H1 (cell line): Measurements from ENCODE around the gene RTN4RL1. TPM values are rescaled to one million over a fixed set of nuclear protein-coding genes. Genes with fewer than 3 reads are reported as not detected.

ENCODE experiments used
- CTCF ChIA-PET: fragments of 300-600 bp; sonication (Branson Sonifier 250); formaldehyde crosslinking; loops from one replicate; lab custom pipeline; 2021; ENCODE audit not compliant: partially characterized antibody; lab: Charles Lee
- POLR2A ChIA-PET: fragments of 300-600 bp; sonication (Branson Sonifier 250); formaldehyde crosslinking; loops from one replicate; lab custom pipeline; 2021; ENCODE audit warnings: inconsistent platforms; ENCODE audit not compliant: partially characterized antibody; lab: Charles Lee
- DNase-seq, 2 experiments: peaks; one replicate each; pipeline versions ENCODE4 v3.0.0 to v3.0.0-alpha.2; 2010 to 2022; ENCODE audit warnings: low spot score in 2 of 2, low read depth in 1 of 2, mixed read lengths in 1 of 2
- FAIRE-seq: peaks from 2 replicates; lab custom pipeline; 2011; peaks lifted over from hg19 to GRCh38; lab: Jason Lieb, UNC
- H2AFZ ChIP-seq: 2 replicates; pipeline ENCODE4 v1.8.1; 2012; ENCODE audit warnings: low read length, inconsistent platforms
- H2AK5ac ChIP-seq: 2 replicates; pipeline ENCODE4 v1.6.1; 2013; ENCODE audit warnings: low read depth, low read length
- H2BK120ac ChIP-seq: replicated peaks from 2 replicates; pipeline ENCODE3; 2013; ENCODE audit warnings: low read depth, low read length, inconsistent platforms
- H2BK12ac ChIP-seq: 2 replicates; pipeline ENCODE4 v1.6.1; 2013; ENCODE audit warnings: low read depth, low read length
- H2BK15ac ChIP-seq: 2 replicates; pipeline ENCODE4 v1.6.1; 2013; ENCODE audit warnings: low read length
- H2BK20ac ChIP-seq: 2 replicates; pipeline ENCODE4 v1.6.1; 2013; ENCODE audit warnings: low read length
- H2BK5ac ChIP-seq: 2 replicates; pipeline ENCODE4 v1.6.1; 2013; ENCODE audit warnings: low read depth, low read length
- H3K14ac ChIP-seq: 2 replicates; pipeline ENCODE4 v1.6.1; 2013; ENCODE audit warnings: inconsistent platforms; ENCODE audit not compliant: insufficient read length
- H3K18ac ChIP-seq: 2 replicates; pipeline ENCODE4 v1.6.1; 2013; ENCODE audit warnings: low read length; ENCODE audit errors: extremely low read depth
- H3K23ac ChIP-seq: 2 replicates; pipeline ENCODE4 v1.6.1; 2013; ENCODE audit warnings: inconsistent platforms; ENCODE audit not compliant: insufficient read length
- H3K23me2 ChIP-seq: 2 replicates; pipeline ENCODE4 v1.6.1; 2013; ENCODE audit warnings: low read depth, low read length
- H3K27ac ChIP-seq: 2 replicates; pipeline ENCODE4 v1.6.1; 2011; ENCODE audit warnings: low read depth, low read length, inconsistent platforms
- H3K27me3 ChIP-seq, 4 experiments: replicated peaks in 1 of 4; 1 replicate in 1 of 4; 2 replicates in 3 of 4; pipeline versions ENCODE4 v1.6.1 to v1.8.1; 2011 to 2013; ENCODE audit warnings: low read length in 3 of 4, mild to moderate bottlenecking in 3 of 4, inconsistent platforms in 2 of 4, mixed read lengths in 2 of 4, moderate library complexity in 1 of 4; ENCODE audit not compliant: control insufficient read depth in 3 of 4, insufficient read depth in 3 of 4; ENCODE audit errors: extremely low read depth in 1 of 4
- H3K36me3 ChIP-seq, 4 experiments: 2 replicates each; pipeline versions ENCODE4 v1.6.1 to v1.8.1; 2011 to 2013; ENCODE audit warnings: mild to moderate bottlenecking in 4 of 4, low read length in 3 of 4, moderate library complexity in 2 of 4, control low read depth in 1 of 4, inconsistent platforms in 1 of 4; ENCODE audit not compliant: insufficient read depth in 4 of 4, control insufficient read depth in 2 of 4
- H3K4ac ChIP-seq: replicated peaks from 2 replicates; pipeline ENCODE3; 2013; ENCODE audit warnings: low read length, low read depth, mixed read lengths, inconsistent platforms; ENCODE audit not compliant: insufficient read length
- H3K4me1 ChIP-seq, 4 experiments: replicated peaks in 1 of 4; 1 replicate in 1 of 4; 2 replicates in 3 of 4; pipeline versions ENCODE4 v1.6.1 to v1.8.1; 2011 to 2013; ENCODE audit warnings: low read length in 3 of 4, inconsistent platforms in 2 of 4, mixed read lengths in 1 of 4; ENCODE audit not compliant: insufficient read depth in 4 of 4, control insufficient read depth in 3 of 4
- H3K4me2 ChIP-seq, 2 experiments: 2 replicates each; pipeline versions ENCODE4 v1.6.1 to v1.8.1; 2011 to 2013; ENCODE audit warnings: low read depth in 2 of 2, low read length in 2 of 2, control low read depth in 1 of 2, inconsistent platforms in 1 of 2, mild to moderate bottlenecking in 1 of 2; ENCODE audit not compliant: insufficient read depth in 1 of 2
- H3K4me3 ChIP-seq, 4 experiments: fragments of 200-600, 300-600 bp in 1 of 4; sonication (generic), shearing (Covaris generic), sonication (Bioruptor Twin) in 1 of 4; 2 replicates each; pipeline versions ENCODE4 v1.5.1 to v1.8.1; 2011 to 2016; ENCODE audit warnings: low read length in 4 of 4, low read depth in 3 of 4, control low read depth in 2 of 4, inconsistent platforms in 2 of 4, mild to moderate bottlenecking in 2 of 4, mixed read lengths in 1 of 4, moderate library complexity in 1 of 4; ENCODE audit not compliant: insufficient read depth in 2 of 4; ENCODE audit errors: extremely low read depth in 1 of 4
- H3K56ac ChIP-seq: replicated peaks from 2 replicates; pipeline ENCODE3; 2013; ENCODE audit warnings: low read depth, mild to moderate bottlenecking, mixed read lengths, low read length, inconsistent platforms; ENCODE audit not compliant: insufficient read length
- H3K79me1 ChIP-seq: 2 replicates; pipeline ENCODE4 v1.6.1; 2013; ENCODE audit warnings: low read depth, low read length, control low read depth
- H3K79me2 ChIP-seq, 2 experiments: 2 replicates each; pipeline versions ENCODE4 v1.6.1 to v1.8.1; 2012 to 2013; ENCODE audit warnings: low read length in 2 of 2, mild to moderate bottlenecking in 2 of 2, inconsistent platforms in 1 of 2; ENCODE audit not compliant: insufficient read depth in 2 of 2, control insufficient read depth in 1 of 2
- H3K9ac ChIP-seq, 4 experiments: replicated peaks in 1 of 4; 1 replicate in 1 of 4; 2 replicates in 3 of 4; pipeline versions ENCODE4 v1.6.1 to v1.8.1; 2011 to 2013; ENCODE audit warnings: low read depth in 3 of 4, low read length in 3 of 4, control low read depth in 2 of 4, mild to moderate bottlenecking in 2 of 4, moderate library complexity in 2 of 4, inconsistent platforms in 1 of 4; ENCODE audit errors: extremely low read depth in 1 of 4
- H3K9me3 ChIP-seq, 2 experiments: 2 replicates each; pipeline versions ENCODE4 v1.6.1 to v1.8.1; 2012 to 2013; ENCODE audit warnings: mild to moderate bottlenecking in 2 of 2, moderate library complexity in 2 of 2, control low read depth in 1 of 2, inconsistent platforms in 1 of 2, low read depth in 1 of 2, low read length in 1 of 2, mixed read lengths in 1 of 2; ENCODE audit not compliant: insufficient read depth in 2 of 2
- H4K20me1 ChIP-seq, 2 experiments: replicated peaks in 1 of 2; 2 replicates each; pipeline versions ENCODE3 to v1.8.1; 2011 to 2013; ENCODE audit warnings: inconsistent platforms in 2 of 2, low read length in 2 of 2, mild to moderate bottlenecking in 1 of 2; ENCODE audit not compliant: insufficient read depth in 2 of 2, control insufficient read depth in 1 of 2
- H4K5ac ChIP-seq: 2 replicates; pipeline ENCODE4 v1.6.1; 2013; ENCODE audit warnings: low read length, low read depth, mixed read lengths, inconsistent platforms; ENCODE audit not compliant: insufficient read length
- H4K8ac ChIP-seq: 2 replicates; pipeline ENCODE4 v1.8.0; 2013; ENCODE audit warnings: mild to moderate bottlenecking, moderate library complexity, low read length, inconsistent platforms; ENCODE audit not compliant: insufficient read depth; ENCODE audit errors: extremely low read depth
- H4K91ac ChIP-seq: replicated peaks from 2 replicates; pipeline ENCODE3; 2013; ENCODE audit warnings: low read length, mixed read lengths, inconsistent platforms; ENCODE audit not compliant: insufficient read length
- ATF3 ChIP-seq: IDR thresholded peaks from 2 replicates; pipeline ENCODE4 v1.6.1; 2011; ENCODE audit warnings: low read depth, mild to moderate bottlenecking, low read length; ENCODE audit not compliant: insufficient read depth
- BACH1 ChIP-seq: IDR thresholded peaks from 2 replicates; pipeline ENCODE4 v1.6.1; 2012; ENCODE audit warnings: low read length, improper control_type of control experiment
- BRCA1 ChIP-seq: IDR thresholded peaks from 2 replicates; pipeline ENCODE4 v1.6.1; 2012; ENCODE audit warnings: low read depth, low read length, improper control_type of control experiment
- CBX5 ChIP-seq: fragments of 300-800, 300-1000 bp; sonication (generic); IDR thresholded peaks from 2 replicates; pipeline ENCODE4 v1.7.1; 2016; ENCODE audit warnings: antibody characterized with exemption, low read length, low read depth
- CEBPB ChIP-seq: IDR thresholded peaks from 2 replicates; pipeline ENCODE4 v1.6.1; 2012; ENCODE audit warnings: low read depth, low read length
- CTBP2 ChIP-seq: IDR thresholded peaks from 2 replicates; pipeline ENCODE4 v1.7.0; 2011; ENCODE audit warnings: borderline replicate concordance, mild to moderate bottlenecking, moderate library complexity, mixed read lengths, low read length; ENCODE audit not compliant: insufficient read depth, insufficient read length
- JUN ChIP-seq: IDR thresholded peaks from 2 replicates; pipeline ENCODE4 v1.6.1; 2011; ENCODE audit warnings: low read depth, mild to moderate bottlenecking, improper control_type of control experiment, low read length
- KDM4A ChIP-seq: IDR thresholded peaks from one replicate; pipeline ENCODE4 v1.7.1; 2012; ENCODE audit warnings: low read depth, mild to moderate bottlenecking, moderate library complexity, low read length, inconsistent platforms; ENCODE audit not compliant: severe bottlenecking
- RBBP5 ChIP-seq: IDR thresholded peaks from 2 replicates; pipeline ENCODE4 v1.7.1; 2012; ENCODE audit warnings: low read depth, mild to moderate bottlenecking, inconsistent platforms, low read length, moderate library complexity, borderline replicate concordance
- RNF2 ChIP-seq: fragments of 200-900, 300-1000 bp; sonication (generic); IDR thresholded peaks from 2 replicates; pipeline ENCODE4 v1.7.1; 2016; ENCODE audit warnings: borderline replicate concordance, low read depth, mild to moderate bottlenecking, antibody characterized with exemption, low read length; ENCODE audit not compliant: poor library complexity, severe bottlenecking; ENCODE audit errors: missing control alignments
- SIN3A ChIP-seq, 2 experiments: IDR thresholded peaks in 1 of 2; conservative IDR thresholded peaks in 1 of 2; 2 replicates each; pipeline ENCODE4 v1.6.1; 2011 to 2012; ENCODE audit warnings: low read length in 2 of 2, improper control_type of control experiment in 1 of 2, low read depth in 1 of 2, mild to moderate bottlenecking in 1 of 2
- SP2 ChIP-seq: IDR thresholded peaks from 2 replicates; pipeline ENCODE4 v1.6.1; 2012; ENCODE audit warnings: mild to moderate bottlenecking, low read length, inconsistent platforms
- whole genome bisulfite sequencing, 2 experiments: shearing (Covaris generic) in 1 of 2; methylation state at CpG; one replicate each; pipeline versions ENCODE4 v1.1.6 to v1.1.7; 2013 to 2015; ENCODE audit warnings: low lambda C conversion rate in 2 of 2, mixed read lengths in 2 of 2, inconsistent platforms in 1 of 2, low coverage in 1 of 2, missing lambda C conversion rate in 1 of 2; ENCODE audit not compliant: insufficient replicate concordance in 2 of 2, insufficient coverage in 1 of 2, insufficient read length in 1 of 2; ENCODE audit errors: extremely low coverage in 1 of 2, missing lambda C conversion rate in 1 of 2; 5-methylcytosine and 5-hydroxymethylcytosine counted together
- polyA plus RNA-seq, 7 experiments: library from polyadenylated mRNA; depleted of rRNA in 3 of 7; stranded (reverse) in 5 of 7; unstranded in 2 of 7; fragments of >200 nt in 5 of 7; fragments of 200-250 nt in 2 of 7; gene quantifications; 1 replicate in 5 of 7; 2 replicates in 1 of 7; 4 replicates in 1 of 7; pipeline versions ENCODE4 v1.2.1 to v1.2.3, GENCODE V29; 2011 to 2013; ENCODE audit warnings: missing spikeins in 2 of 7, mixed read lengths in 2 of 7
- total RNA-seq: library from RNA; stranded (reverse); fragmentation: NEBNext Ultra II Directional; extraction: Animal tissue kit (Norgen Biotek cat#: 25700); gene quantifications from 2 replicates; pipeline ENCODE4 v1.2.1, GENCODE V29; 2021

The RTN4RL1 gene
- total and polyA plus RNA-seq, 2 of the 8 experiments (the other 6 are each of a cell fraction or from before 2014, with no cell fraction given) = 0.09 TPM; not detected in 1

- Histone ChIP-seq H4K91ac (no peak overlapping the region), H3K27me3 (peaks cover 0 to 17% (median 11%) of the 10 kb centered on the region in 4 experiments; a peak in 5 of 7 replicates), H3K36me3 (peaks cover 0 to 4% (median 0%) of the 10 kb centered on the region in 4 experiments; a peak in 1 of 8 replicates), H4K5ac (no peak overlapping the region), H3K27ac (no peak overlapping the region), H3K9me3 (no peaks in the 10 kb centered on the region), H4K8ac (0 out of 2 replicates have a peak overlapping the region, but pooled peaks have one; percentile 22), H3K79me1 (no peaks in the 10 kb centered on the region), H2BK15ac (no peak overlapping the region), H3K18ac (no peak overlapping the region), H2BK12ac (0 out of 2 replicates have a peak overlapping the region, but pooled peaks have one; percentile 39), H2BK120ac (no peak overlapping the region), H3K4me1 (peaks cover 0 to 13% (median 9%) of the 10 kb centered on the region in 4 experiments; a peak in 6 of 7 replicates), H3K23me2 (no peaks in the 10 kb centered on the region), H3K79me2 (no peaks in the 10 kb centered on the region), H3K56ac (no peak overlapping the region), H3K23ac (no peak overlapping the region), H4K20me1 (peaks cover 6 to 8% of the 10 kb centered on the region in 2 experiments), H3K9ac (0 out of 7 replicates have a peak overlapping the region, but pooled peaks of 1 of the 4 experiments have one; percentile 4), H3K4me3 (no peak overlapping the region), H3K4me2 (no peak overlapping the region), H2BK5ac (0 out of 2 replicates have a peak overlapping the region, but pooled peaks have one; percentile 10), H2AK5ac (no peak overlapping the region), H2AFZ (no peak overlapping the region), H3K14ac (no peak overlapping the region), H3K4ac (no peak overlapping the region), H2BK20ac (no peak overlapping the region)
- no peak for DNase-seq
- 89% methylated on average over 6 of the region's 6 CpGs; no CpG with 5 or more reads in 1 of the 2 experiments for WGBS, 2 experiments
- no peak for FAIRE-seq
- ChIA-PET POLR2A (interaction anchor here (1.0 kb wide), 1 partner anchor 108 kb away, joined by 3 read pairs; no protein-coding TSS in a partner anchor), CTCF (interaction anchor here (0.7 to 7.6 kb wide), 26 partner anchors 7 to 218 kb away, joined by 3 to 58 read pairs (median 4); partner anchors contain the start of gene HIC1)
- no peak for TF ChIP-seq SIN3A (conservative IDR thresholded peaks at IDR 0.05 in 1 of 2, IDR thresholded peaks at IDR 0.05 in 1 of 2; ENCODE audit: low read depth in 1 of 2, low read length in 2 of 2)
- no peak for TF ChIP-seq RNF2
- TF ChIP-seq BACH1 = no peak
- TF ChIP-seq ATF3 = no peak
- TF ChIP-seq KDM4A = no peak
- no peak for TF ChIP-seq CEBPB
- TF ChIP-seq CTBP2 = no peak
- no peak for TF ChIP-seq SP2
- no peak for TF ChIP-seq BRCA1
- no peak for TF ChIP-seq RBBP5
- TF ChIP-seq CBX5 = no peak
- no peak for TF ChIP-seq JUN
These were observed 39.4 kb upstream of the RTN4RL1 start for GRCh38 chr17:2064520-2064971.
